Heart left ventricle (tissue), 16 donors: ENCODE results near the gene LBP. TPM values are rescaled to one million over a fixed set of nuclear protein-coding genes. Genes with fewer than 3 reads are reported as not detected.
"Not testable (repeated sequence)": the region's sequence is repeated elsewhere in the genome, so short reads cannot be mapped to it uniquely, and the experiment has no call there.

ENCODE experiments used
- ATAC-seq, 4 donors: fragments of 200-7000 bp; cut with Tn5 transposase; one replicate each; pipeline ENCODE4 v1.9.1; 2020 to 2022; ENCODE audit warnings: moderate library complexity in 4 of 4, mild to moderate bottlenecking in 3 of 4, moderate number of reproducible peaks in 1 of 4
- DNase-seq, 5 donors: peaks; one replicate each; pipeline ENCODE4 v3.0.0-alpha.2; 2020
- H3K27ac ChIP-seq, 12 donors: fragments of 200-600 bp; sonication (generic) in 4 of 12; one replicate each; pipeline versions ENCODE4 v1.5.0 to v1.8.0; 2016 to 2022; ENCODE audit warnings: mild to moderate bottlenecking in 2 of 12
- H3K27me3 ChIP-seq, 9 donors: fragments of 200-600 bp; sonication (generic) in 2 of 9; one replicate each; pipeline versions ENCODE4 v1.5.1 to v1.8.0; 2016 to 2022; ENCODE audit warnings: mild to moderate bottlenecking in 3 of 9
- H3K36me3 ChIP-seq, 9 donors: fragments of 200-600 bp; sonication (generic) in 2 of 9; one replicate each; pipeline versions ENCODE4 v1.5.0 to v1.8.0; 2018 to 2022; ENCODE audit warnings: mild to moderate bottlenecking in 2 of 9
- H3K4me1 ChIP-seq, 12 donors: fragments of 200-600 bp; sonication (generic) in 4 of 12; one replicate each; pipeline versions ENCODE4 v1.5.0 to v1.8.0; 2016 to 2022; ENCODE audit warnings: mild to moderate bottlenecking in 3 of 12
- H3K4me3 ChIP-seq, 12 donors: fragments of 200-600 bp; sonication (generic) in 4 of 12; one replicate each; pipeline versions ENCODE4 v1.5.0 to v1.8.0; 2017 to 2022; ENCODE audit warnings: mild to moderate bottlenecking in 9 of 12, moderate library complexity in 4 of 12
- H3K9me3 ChIP-seq, 12 donors: fragments of 200-600 bp; sonication (generic) in 4 of 12; one replicate each; pipeline versions ENCODE4 v1.5.0 to v1.8.0; 2016 to 2022; ENCODE audit warnings: mild to moderate bottlenecking in 1 of 12
- CTCF ChIP-seq, 12 donors: fragments of 200-600 bp; sonication (generic) in 4 of 12; IDR thresholded peaks; one replicate each; pipeline versions ENCODE4 v1.5.0 to v1.8.0; 2018 to 2022; ENCODE audit warnings: antibody characterized with exemption in 12 of 12, mild to moderate bottlenecking in 5 of 12
- POLR2A ChIP-seq, 2 donors: fragments of 450-650 bp; IDR thresholded peaks; one replicate each; pipeline ENCODE4 v1.6.1; 2017; ENCODE audit warnings: antibody characterized with exemption in 2 of 2, mild to moderate bottlenecking in 2 of 2, moderate library complexity in 2 of 2
- WGBS, 4 donors: extraction: QIAGEN DNeasy Blood & Tissue Kit in 2 of 4; methylation state at CpG; one replicate each; pipeline versions ENCODE4 v1.1.5 to v1.1.7; 2013 to 2018; 5-methylcytosine and 5-hydroxymethylcytosine counted together
- intact Hi-C, 10 donors: fragments of 100-400 bp; cut with DNase I; formaldehyde crosslinking; loops; one replicate each; pipeline versions ENCODE4 v1.11.1 to v1.14.2; 2022
- polyA plus RNA-seq, 2 donors: library from polyadenylated mRNA; stranded (reverse); fragments of 200-250 nt; gene quantifications; one replicate each; pipeline ENCODE4 v1.2.3, GENCODE V29; 2013
- total RNA-seq, 9 donors: library from RNA; depleted of rRNA in 2 of 9; stranded (reverse); fragments of >200 nt in 2 of 9; fragmentation: NEBNext Ultra II Directional in 3 of 9; extraction: Animal tissue kit (Norgen Biotek cat#: 25700) in 3 of 9; gene quantifications; one replicate each; pipeline versions ENCODE4 v1.1.0 to v1.2.4, GENCODE V29; 2016 to 2023
- donor health status: ischemic (EF 13 %, LVEDD 7.1; RV severe dilation, severe dysfunction).
- donor health status: healthy with polysubstance abuse.
- donor health status: DM: no; HTN: yes; CAD: no.
- donor health status: DM: no; HTN: no; CAD: no.
- donor health status: ischemic (EF 25% LVEDD 6.9; RV normal size, moderate dysfunction).
- donor health status: ischemic (EF 25% LVEDD 5.7; RV mildly dilated, moderate dysfunction).
- donor health status: healthy.
- donor health status: DM: yes; HTN: yes; CAD: no.
- donor health status: ischemic (EF 35%, LVEDD 5.7; RV mildly dilated, moderate dysfunction).
- donor health status: nonischemic (EF 11% LVEDD 7.7; RV severe dilation, severe dysfunction).
- donor health status: DM: yes; HTN: yes; CAD: no.
- donor health status: PGD.
- donor health status: ischemic (EF 29% LVEDD 5.4; RV normal size, mild dysfunction).
- donor health status: nonischemic (EF 23%, LVEDD 6.1; RV moderate dilation, normal function).

Gene LBP
- total and polyA plus RNA-seq, 11 donors: 0.15 to 1.2 (median 0.39) TPM; not detected in 5

- Histone ChIP-seq H3K4me3 (no peak overlapping the region), H3K4me1 (no peaks in the 10 kb centered on the region), H3K27ac (no peak overlapping the region), H3K36me3 (no peaks in the 10 kb centered on the region), H3K9me3 (peaks cover 0 to 7% (median 0%) of the 10 kb centered on the region in 12 donors), H3K27me3 (peaks cover 0 to 6% (median 0%) of the 10 kb centered on the region in 9 donors)
- no peak for ATAC-seq
- no peak for TF ChIP-seq CTCF (IDR thresholded peaks at IDR 0.05)
- no peak for TF ChIP-seq POLR2A (IDR thresholded peaks at IDR 0.05)
- DNase-seq: no peak
- 91 to 99% (median 97%) methylated on average over 2 of the region's 2 CpGs for WGBS, 4 donors
- intact Hi-C loops: loop anchor here in 1 of 10 donors (10.0 kb wide), 1 partner anchor 259 kb away; no protein-coding TSS in a partner anchor
These were observed 32.6 kb upstream of the LBP start for GRCh38 chr20:38313676-38314075.

- intact Hi-C loops: loop anchor here in 1 of 10 donors (10.0 kb wide), 1 partner anchor 260 kb away; no protein-coding TSS in a partner anchor
- H3K27ac ChIP-seq, H3K27me3 ChIP-seq, H3K4me3 ChIP-seq, H3K36me3 ChIP-seq, H3K4me1 ChIP-seq, H3K9me3 ChIP-seq, DNase-seq, ATAC-seq: not testable (repeated sequence)
- WGBS, 4 donors: 91 to 97% (median 94%) methylated on average over 1 of the region's 1 CpG
These were observed 31.9 kb upstream of the LBP start for GRCh38 chr20:38314350-38314749.

- TF ChIP-seq POLR2A (IDR thresholded peaks at IDR 0.05): no peak
- peak in 3 of 12 donors; percentile 14 to 30 (median 17) for TF ChIP-seq CTCF (IDR thresholded peaks at IDR 0.05)
- DNase-seq (no peak), ATAC-seq (peak in 1 of 4 donors; percentile 28)
- H3K4me1 ChIP-seq: no peaks in the 10 kb centered on the region
- WGBS, 4 donors: 67 to 75% (median 69%) methylated on average over 5 of the region's 5 CpGs
- H3K27ac ChIP-seq: no peak overlapping the region
- H3K36me3 ChIP-seq: no peaks in the 10 kb centered on the region
- no peak overlapping the region for H3K4me3 ChIP-seq
- intact Hi-C loops: loop anchor here in 2 of 10 donors (5.0 to 10.0 kb wide), 3 partner anchors 78 to 261 kb away; no protein-coding TSS in a partner anchor
- H3K9me3 ChIP-seq: no peaks in the 10 kb centered on the region
- peaks cover 0 to 10% (median 2%) of the 10 kb centered on the region in 9 donors for H3K27me3 ChIP-seq
These were observed 30.9 kb upstream of the LBP start for GRCh38 chr20:38315290-38315966.

GRCh38 chr20:38316341-38316740 lies 29.9 kb upstream of the LBP start:
- TF ChIP-seq CTCF (IDR thresholded peaks at IDR 0.05) (no peak), POLR2A (IDR thresholded peaks at IDR 0.05) (no peak)
- 92 to 100% (median 94%) methylated on average over 4 of the region's 4 CpGs for WGBS, 4 donors
- DNase-seq (no peak), ATAC-seq (no peak)
- intact Hi-C loops: loop anchor here in 2 of 10 donors (5.0 to 10.0 kb wide), 3 partner anchors 79 to 262 kb away; no protein-coding TSS in a partner anchor
- H3K27ac ChIP-seq: no peak overlapping the region
- H3K27me3 ChIP-seq: peaks cover 0 to 9% (median 2%) of the 10 kb centered on the region in 9 donors
- no peaks in the 10 kb centered on the region for H3K4me1 ChIP-seq
- no peaks in the 10 kb centered on the region for H3K9me3 ChIP-seq
- H3K4me3 ChIP-seq: no peak overlapping the region
- no peaks in the 10 kb centered on the region for H3K36me3 ChIP-seq
